Thyroid gland (tissue), 4 donors: ENCODE results near the gene SRRM5.

Experiments
- CTCF ChIP-seq, 6 experiments: fragments of 200-600 bp in 3 of 6; fragments of 450-650 bp in 3 of 6; sonication (generic) in 3 of 6; IDR thresholded peaks; one replicate each; pipeline ENCODE4 v1.5.1; 2016 to 2019; ENCODE audit warnings: antibody characterized with exemption in 6 of 6, mild to moderate bottlenecking in 2 of 6, inconsistent platforms in 1 of 6, moderate library complexity in 1 of 6
- POLR2A ChIP-seq, 2 donors: fragments of 450-650 bp; IDR thresholded peaks; one replicate each; pipeline ENCODE4 v1.6.1; 2017; ENCODE audit warnings: antibody characterized with exemption in 2 of 2, mild to moderate bottlenecking in 2 of 2, moderate library complexity in 1 of 2

GRCh38 chr19:43612374-43612773 lies 486 bp downstream of the SRRM5 start:
- TF ChIP-seq CTCF (IDR thresholded peaks at IDR 0.05) (no peak), POLR2A (IDR thresholded peaks at IDR 0.05) (no peak)
